GM19395 (cell line): ENCODE data around the gene CD8B2.
"Not testable (repeated sequence)": the region's sequence is repeated elsewhere in the genome, so short reads cannot be mapped to it uniquely, and the experiment has no call there.

Experiments used
- ATAC-seq: cut with Tn5 transposase; IDR thresholded peaks from one replicate; pipeline ENCODE4 v1.9.1; 2021; ENCODE audit warnings: mild to moderate bottlenecking, moderate library complexity; ENCODE audit not compliant: unreplicated experiment

The CD8B2 gene

DNA sequence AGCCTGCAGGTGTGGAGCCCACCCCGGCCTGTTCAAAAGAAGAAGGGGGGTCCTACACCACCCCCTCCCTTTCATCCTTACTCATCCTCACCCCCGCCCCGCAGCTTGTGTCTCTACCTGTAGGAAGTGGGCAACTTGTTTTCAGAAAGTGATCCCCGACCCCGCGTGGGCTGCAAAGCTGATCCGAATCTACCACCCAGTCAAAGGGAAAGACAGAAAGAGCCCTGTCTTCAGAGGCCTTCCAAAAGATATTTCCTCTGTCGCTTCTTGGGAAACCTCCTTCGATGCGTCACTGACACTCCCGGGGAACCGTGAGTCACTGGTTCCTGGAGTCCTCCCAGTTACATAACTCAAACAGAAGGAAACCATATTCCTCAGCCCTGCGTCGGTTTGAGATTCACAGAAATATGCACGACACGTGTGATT lies 24.3 kb downstream of the CD8B2 start:
- ATAC-seq: not testable (repeated sequence)

- ATAC-seq: not testable (repeated sequence)
Observed at GRCh38 chr2:106511934-106512333, 24.8 kb downstream of the CD8B2 start.

GRCh38 chr2:106513391-106513790 lies 26.2 kb downstream of the CD8B2 start:
- ATAC-seq: not testable (repeated sequence)

DNA sequence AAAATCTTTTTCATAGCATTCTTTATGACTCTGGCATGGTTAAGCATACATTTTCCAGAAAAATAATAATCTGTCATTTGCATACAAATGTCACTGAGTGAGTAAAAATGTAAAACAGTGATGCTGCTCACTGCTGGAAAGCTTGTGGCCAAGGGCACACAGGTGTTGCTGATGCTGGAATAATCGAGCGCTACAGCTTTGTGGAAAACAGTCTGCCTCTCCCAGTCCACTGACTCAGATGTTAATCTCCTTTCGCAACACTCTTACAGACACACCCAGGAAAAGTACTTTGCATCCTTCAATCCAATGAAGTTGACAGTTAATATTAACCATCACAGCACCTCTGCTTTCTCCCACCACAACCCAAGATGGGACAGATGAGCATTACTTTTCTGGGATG lies 27.7 kb downstream of the CD8B2 start:
- ATAC-seq: not testable (repeated sequence)

DNA sequence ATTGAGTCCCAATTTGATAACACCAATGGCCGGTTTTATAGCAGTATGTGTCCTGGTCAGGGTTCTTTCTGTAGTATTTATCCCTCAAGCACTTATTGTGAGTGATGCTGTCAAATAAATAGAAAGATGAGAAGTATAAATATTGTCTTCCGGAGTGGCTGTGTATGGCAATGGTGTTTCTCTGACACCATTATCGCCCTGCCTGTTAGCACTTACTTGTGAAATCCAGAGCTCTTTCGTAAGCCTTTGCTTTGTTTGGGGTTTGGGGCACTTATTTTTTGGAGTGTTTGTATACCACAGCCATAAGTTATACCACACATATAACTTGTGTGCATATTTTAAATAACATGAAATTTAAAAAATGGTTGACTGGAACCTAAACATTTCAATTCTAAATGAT lies 29.3 kb downstream of the CD8B2 start:
- no peak for ATAC-seq

GRCh38 chr2:106516864-106517263 lies 29.7 kb downstream of the CD8B2 start:
- ATAC-seq: no peak

DNA sequence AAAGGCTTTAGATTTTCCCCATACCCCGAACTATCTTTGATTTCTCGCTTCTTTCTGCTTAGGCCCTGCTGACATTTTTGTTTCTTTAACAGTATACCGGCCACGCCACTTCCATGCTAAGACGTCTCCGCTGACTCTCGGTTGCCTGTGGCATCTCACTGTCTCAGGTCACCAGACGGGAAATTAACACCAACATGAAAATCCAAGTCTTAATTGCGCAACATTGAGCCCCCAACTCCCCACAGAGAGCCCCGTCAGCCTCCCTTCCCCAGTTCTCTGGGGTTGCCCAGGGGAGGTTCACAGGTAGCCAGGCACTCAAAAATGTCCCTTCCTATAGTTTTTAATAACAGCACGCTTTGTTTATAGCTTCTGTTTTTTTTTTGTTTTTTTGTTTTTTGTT lies 30.2 kb downstream of the CD8B2 start:
- no peak for ATAC-seq

GRCh38 chr2:106519767-106520166 lies 32.6 kb downstream of the CD8B2 start:
- no peak for ATAC-seq

DNA sequence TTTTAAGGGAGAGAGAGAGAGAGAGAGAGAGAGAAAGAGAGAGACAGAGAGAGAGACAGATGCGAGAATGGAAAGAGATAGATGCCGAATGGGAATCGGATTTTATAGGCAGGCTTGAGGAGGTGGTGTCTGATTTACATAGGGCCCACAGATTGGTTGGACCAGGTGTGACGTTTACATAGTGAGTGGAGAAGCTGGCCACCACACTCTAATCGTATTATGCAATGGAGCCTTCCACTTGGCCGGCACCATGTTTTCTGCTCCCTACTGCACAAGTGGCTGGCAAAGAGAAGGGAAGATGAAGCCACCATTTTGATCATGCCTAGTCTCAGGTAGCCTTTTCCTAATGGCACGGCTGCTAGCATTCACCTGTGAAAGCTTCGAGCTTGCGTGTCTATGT lies 33.9 kb downstream of the CD8B2 start:
- no peak for ATAC-seq

- ATAC-seq: no peak
Observed at GRCh38 chr2:106523976-106524665, 37.0 kb downstream of the CD8B2 start.

GRCh38 chr2:106530866-106531265 lies 43.7 kb downstream of the CD8B2 start:
- ATAC-seq: no peak

GRCh38 chr2:106531676-106532214 lies 44.6 kb downstream of the CD8B2 start:
- ATAC-seq: no peak

DNA sequence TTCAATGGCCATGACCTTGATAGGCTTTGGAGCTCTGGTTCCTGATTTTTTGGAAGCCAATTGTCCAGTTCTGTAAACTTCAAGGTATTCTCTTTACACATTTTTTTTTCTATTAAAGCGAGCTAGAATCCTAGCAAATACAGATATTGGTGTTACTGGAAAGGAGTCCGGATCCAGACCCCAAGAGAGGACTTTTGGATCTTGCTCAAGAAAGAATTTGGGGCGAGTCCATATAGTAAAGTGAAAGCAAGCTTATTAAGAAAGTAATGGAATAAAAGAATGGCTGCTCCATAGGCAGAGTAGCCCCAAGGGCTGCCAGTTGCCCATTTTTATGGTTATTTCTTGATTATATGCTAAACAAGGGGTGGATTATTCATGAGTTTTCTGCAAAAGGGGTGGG lies 45.1 kb downstream of the CD8B2 start:
- no peak for ATAC-seq

- ATAC-seq: no peak
Observed at GRCh38 chr2:106534471-106534870, 47.3 kb downstream of the CD8B2 start.

DNA sequence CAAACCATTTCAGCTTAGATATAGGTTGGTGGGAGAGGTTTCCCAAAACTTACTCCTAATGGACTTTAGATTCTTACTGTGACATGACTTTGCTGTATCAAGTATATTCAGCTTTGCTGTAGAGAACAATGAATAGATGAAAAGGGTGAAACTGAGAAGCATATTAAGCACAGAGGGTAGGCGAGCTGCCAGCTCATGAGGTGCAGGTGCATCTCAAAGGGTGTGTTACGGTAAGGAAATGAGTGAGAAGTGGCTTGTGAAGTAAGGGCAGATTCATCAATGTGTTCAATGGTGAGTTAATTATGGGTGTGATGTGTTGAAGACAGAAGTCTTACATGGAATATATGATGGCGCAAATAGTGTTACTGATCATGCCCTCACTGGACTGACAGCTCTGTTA lies 49.3 kb downstream of the CD8B2 start:
- no peak for ATAC-seq

GRCh38 chr2:106537047-106537446 lies 49.9 kb downstream of the CD8B2 start:
- no peak for ATAC-seq

GRCh38 chr2:106537791-106538191 lies 50.6 kb downstream of the CD8B2 start:
- ATAC-seq: no peak

- ATAC-seq: no peak
Observed at GRCh38 chr2:106540886-106541285, 53.7 kb downstream of the CD8B2 start.

GRCh38 chr2:106541333-106541732 lies 54.2 kb downstream of the CD8B2 start:
- no peak for ATAC-seq

DNA sequence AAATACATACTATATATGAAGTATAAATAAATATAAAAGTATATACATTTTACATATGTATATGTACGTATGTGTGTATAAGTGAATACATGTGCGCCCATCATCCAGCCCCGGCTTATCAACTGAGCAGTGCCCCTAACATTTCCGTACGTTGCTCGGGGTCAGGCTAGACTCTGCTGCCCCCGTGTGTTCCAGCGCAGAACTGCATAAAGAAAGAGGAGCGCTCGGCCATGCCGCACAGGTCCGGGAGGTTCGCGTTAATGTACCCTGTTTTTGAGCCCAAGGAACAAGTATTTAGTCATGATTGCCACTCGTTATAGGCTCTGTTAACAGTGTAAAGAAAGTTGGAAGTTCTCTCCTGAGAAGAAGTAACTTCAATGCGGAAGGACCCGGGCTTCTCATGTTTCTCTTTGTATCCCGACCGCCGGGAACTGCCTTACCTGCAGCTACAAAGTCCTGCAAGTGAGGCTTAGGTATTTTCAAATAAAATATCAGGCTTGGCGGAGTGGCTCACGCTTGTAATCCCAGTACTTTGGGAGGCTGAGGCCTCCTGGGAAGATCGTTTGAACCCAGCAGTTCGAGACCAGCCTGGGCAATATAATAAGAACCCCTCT lies 55.7 kb downstream of the CD8B2 start:
- peak; percentile 97 for ATAC-seq

DNA sequence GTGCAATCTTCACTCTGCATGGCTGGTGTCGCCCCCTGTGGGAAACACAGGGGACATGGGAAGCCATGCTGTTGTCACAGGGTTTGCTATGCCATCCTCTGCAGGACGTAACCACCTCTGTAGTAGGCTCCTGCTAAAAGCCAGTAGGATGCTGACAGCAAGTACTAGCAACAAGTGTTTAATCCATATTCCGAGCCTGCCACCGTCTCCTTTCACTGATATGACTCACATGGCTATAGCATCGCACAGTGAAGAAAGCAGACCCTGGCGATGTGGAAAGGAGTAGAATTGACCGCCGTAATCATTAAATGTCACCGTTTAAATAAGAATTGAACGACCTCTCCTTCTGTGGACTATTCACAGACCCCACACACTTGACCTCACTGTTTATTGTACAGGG lies 57.8 kb downstream of the CD8B2 start:
- ATAC-seq: no peak

DNA sequence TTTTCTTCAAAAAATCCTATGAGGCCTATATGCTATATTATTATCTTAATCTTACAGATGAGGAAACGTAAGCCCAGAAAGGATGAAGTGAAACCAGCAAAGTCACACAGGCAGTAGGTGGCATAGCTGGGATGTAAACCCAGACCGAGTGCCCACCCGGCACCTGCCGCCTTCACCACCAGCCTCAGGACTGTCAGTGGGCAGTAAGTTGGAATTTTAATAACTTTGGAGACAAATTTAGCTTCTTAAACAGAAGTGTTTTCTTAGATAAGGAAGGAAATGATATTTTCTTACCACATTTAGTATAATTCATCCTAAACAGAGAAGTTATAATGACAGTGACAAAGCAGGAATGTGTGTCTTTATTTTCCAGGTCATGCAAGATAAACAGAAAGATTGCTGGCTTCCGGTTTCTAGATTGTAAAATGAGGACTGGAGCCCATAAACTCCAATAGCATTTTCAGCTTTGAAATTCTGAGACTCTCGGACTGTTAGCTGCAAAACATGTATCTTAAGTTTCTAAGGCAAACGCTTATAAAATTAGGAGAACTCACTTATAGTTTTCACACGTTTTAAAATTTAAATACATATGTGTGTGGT lies 59.3 kb downstream of the CD8B2 start:
- ATAC-seq: no peak
